Measurements from ENCODE around the gene KCNN3.

- TF ChIP-seq CTCF (IDR thresholded peaks at IDR 0.05): no peak
- no peak for TF ChIP-seq EZH2 (IDR thresholded peaks at IDR 0.05; ENCODE audit: borderline replicate concordance, insufficient read depth, low read depth, low read length, poor library complexity, severe bottlenecking)
Observed at GRCh38 chr1:154838461-154838860, 31.6 kb downstream of the KCNN3 start.

Measured in B cell (primary cell).